Neural progenitor cell (in vitro differentiated cells): Measurements from ENCODE around the gene DCAF4L1. TPM values are rescaled to one million over a fixed set of nuclear protein-coding genes. Genes with fewer than 3 reads are reported as not detected.

ENCODE experiments used
- DNase-seq: peaks from one replicate; pipeline ENCODE4 v3.0.0-alpha.2; 2016; ENCODE audit warnings: low spot score
- H2AFZ ChIP-seq: fragments of 200-600 bp; sonication (generic); replicated peaks from 2 replicates; pipeline ENCODE4 v1.6.1; 2016; ENCODE audit warnings: antibody characterized with exemption
- H3F3A ChIP-seq: fragments of 200-600 bp; sonication (generic); 2 replicates; pipeline ENCODE4 v1.6.1; 2016; ENCODE audit warnings: antibody characterized with exemption, low read depth
- H3K27ac ChIP-seq: fragments of 200-600 bp; sonication (generic); 2 replicates; pipeline ENCODE4 v1.5.1; 2016; ENCODE audit warnings: mild to moderate bottlenecking
- H3K27me3 ChIP-seq: fragments of 200-600 bp; sonication (generic); 2 replicates; pipeline ENCODE4 v1.6.1; 2016; ENCODE audit warnings: mild to moderate bottlenecking, moderate library complexity
- H3K36me3 ChIP-seq: fragments of 200-600 bp; sonication (generic); 2 replicates; pipeline ENCODE4 v1.5.1; 2016
- H3K4me1 ChIP-seq: fragments of 200-600 bp; sonication (generic); 2 replicates; pipeline ENCODE4 v1.6.1; 2016; ENCODE audit warnings: mixed run types
- H3K4me2 ChIP-seq: fragments of 200-600 bp; sonication (generic); 2 replicates; pipeline ENCODE4 v1.6.1; 2016
- H3K4me3 ChIP-seq: fragments of 200-600 bp; sonication (generic); 2 replicates; pipeline ENCODE4 v1.5.1; 2016
- H3K79me2 ChIP-seq: fragments of 200-600 bp; sonication (generic); 2 replicates; pipeline ENCODE4 v1.6.1; 2016; ENCODE audit warnings: low read depth
- H3K9ac ChIP-seq: fragments of 200-600 bp; sonication (generic); 2 replicates; pipeline ENCODE4 v1.6.1; 2016
- H3K9me3 ChIP-seq: fragments of 200-600 bp; sonication (generic); 2 replicates; pipeline ENCODE4 v1.5.1; 2016; ENCODE audit warnings: low read depth
- H4K20me1 ChIP-seq: fragments of 200-600 bp; sonication (generic); 2 replicates; pipeline ENCODE4 v1.6.1; 2016; ENCODE audit warnings: low read depth
- H3K27ac Mint-ChIP-seq: 3 replicates; pipeline ENCODE4 v1.8.0; 2021; ENCODE audit warnings: mixed read lengths
- H3K27me3 Mint-ChIP-seq: 2 replicates; pipeline ENCODE4 v1.8.0; 2022; ENCODE audit warnings: low read depth, mild to moderate bottlenecking, inconsistent platforms, moderate library complexity, mixed read lengths; ENCODE audit not compliant: insufficient read depth
- H3K36me3 Mint-ChIP-seq: 3 replicates; pipeline ENCODE4 v1.8.0; 2021; ENCODE audit warnings: mixed read lengths
- H3K4me1 Mint-ChIP-seq: 3 replicates; pipeline ENCODE4 v1.8.0; 2021; ENCODE audit warnings: mixed read lengths
- H3K4me3 Mint-ChIP-seq: 3 replicates; pipeline ENCODE4 v1.8.0; 2021; ENCODE audit warnings: mild to moderate bottlenecking, moderate library complexity, mixed read lengths
- H3K9me3 Mint-ChIP-seq: 3 replicates; pipeline ENCODE4 v1.8.0; 2020; ENCODE audit warnings: mixed read lengths
- CTCF ChIP-seq: fragments of 200-600 bp; sonication (generic); IDR thresholded peaks from 2 replicates; pipeline ENCODE4 v1.5.1; 2017; ENCODE audit warnings: antibody characterized with exemption, mild to moderate bottlenecking
- EZH2 ChIP-seq: fragments of 200-600 bp; sonication (generic); IDR thresholded peaks from 2 replicates; pipeline ENCODE4 v1.6.1; 2017; ENCODE audit warnings: antibody characterized with exemption, mild to moderate bottlenecking, moderate library complexity
- EZH2phosphoT487 ChIP-seq: fragments of 200-600 bp; sonication (generic); IDR thresholded peaks from 2 replicates; pipeline ENCODE4 v1.6.1; 2017; ENCODE audit warnings: antibody characterized with exemption
- total RNA-seq: library from RNA; depleted of rRNA; stranded (reverse); fragments of >200 nt; gene quantifications from 2 replicates; pipeline ENCODE4 v1.2.3, GENCODE V29; 2015; ENCODE audit warnings: low replicate concordance

Gene DCAF4L1
- total RNA-seq, 1 donor from 2014 or later: 0.17 TPM

GRCh38 chr4:41976775-41977516 is 4.6 kb upstream of the DCAF4L1 start:
- H3K9me3 ChIP-seq: no peaks in the 10 kb centered on the region
- no peaks in the 10 kb centered on the region for H3K9me3 Mint-ChIP-seq
- no peaks in the 10 kb centered on the region for H4K20me1 ChIP-seq
- H3K4me1 ChIP-seq: no peaks in the 10 kb centered on the region
- DNase-seq: no peak
- no peak for TF ChIP-seq EZH2phosphoT487
- no peak for TF ChIP-seq EZH2
- no peak for TF ChIP-seq CTCF
- H3K27me3 ChIP-seq: no peaks in the 10 kb centered on the region
- no peaks in the 10 kb centered on the region for H3F3A ChIP-seq
- no peaks in the 10 kb centered on the region for H3K79me2 ChIP-seq
- no peaks in the 10 kb centered on the region for H3K36me3 Mint-ChIP-seq
- H3K9ac ChIP-seq: no peak overlapping the region
- no peaks in the 10 kb centered on the region for H3K36me3 ChIP-seq
- no peak overlapping the region for H3K4me3 ChIP-seq
- H3K27me3 Mint-ChIP-seq: no peaks in the 10 kb centered on the region
- no peak overlapping the region for H2AFZ ChIP-seq
- H3K4me3 Mint-ChIP-seq: no peak overlapping the region
- no peak overlapping the region for H3K27ac Mint-ChIP-seq
- H3K27ac ChIP-seq: no peak overlapping the region
- no peaks in the 10 kb centered on the region for H3K4me1 Mint-ChIP-seq
- H3K4me2 ChIP-seq: no peak overlapping the region

DNA sequence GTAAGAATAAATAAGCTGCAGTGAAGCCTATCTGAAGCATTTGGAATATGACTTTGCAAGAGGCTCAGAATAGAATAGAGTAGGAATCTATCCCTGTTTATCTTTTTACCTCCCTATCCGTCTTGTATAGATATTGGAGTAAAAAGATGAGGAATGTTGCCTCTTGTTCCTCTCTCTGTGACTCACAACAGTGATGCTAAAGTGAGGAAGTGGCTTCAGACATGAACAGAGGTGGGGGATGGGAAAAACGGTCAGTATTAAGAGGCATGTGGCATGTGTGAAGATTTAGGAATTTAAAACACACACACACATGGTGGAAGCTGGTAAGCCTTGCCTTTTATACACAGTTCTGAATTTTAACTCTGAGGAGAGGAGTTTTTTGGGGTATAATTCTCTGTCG is 3.8 kb upstream of the DCAF4L1 start:
- no peaks in the 10 kb centered on the region for H3K9me3 Mint-ChIP-seq
- Histone ChIP-seq H3K36me3 (no peaks in the 10 kb centered on the region), H3K27ac (no peak overlapping the region), H3K79me2 (no peaks in the 10 kb centered on the region), H3K4me2 (no peak overlapping the region), H3F3A (no peaks in the 10 kb centered on the region), H3K9me3 (no peaks in the 10 kb centered on the region), H4K20me1 (no peaks in the 10 kb centered on the region), H3K4me1 (no peaks in the 10 kb centered on the region), H2AFZ (no peak overlapping the region), H3K9ac (no peak overlapping the region), H3K27me3 (no peaks in the 10 kb centered on the region), H3K4me3 (no peak overlapping the region)
- H3K4me3 Mint-ChIP-seq: no peak overlapping the region
- DNase-seq: no peak
- TF ChIP-seq EZH2phosphoT487: no peak
- no peak for TF ChIP-seq CTCF
- no peak for TF ChIP-seq EZH2
- no peaks in the 10 kb centered on the region for H3K4me1 Mint-ChIP-seq
- H3K27ac Mint-ChIP-seq: no peak overlapping the region
- H3K27me3 Mint-ChIP-seq: no peaks in the 10 kb centered on the region
- no peaks in the 10 kb centered on the region for H3K36me3 Mint-ChIP-seq

GRCh38 chr4:41982716-41983115 is 1.2 kb downstream of the DCAF4L1 start:
- Histone ChIP-seq H3F3A (no peaks in the 10 kb centered on the region), H3K4me1 (no peaks in the 10 kb centered on the region), H3K27ac (no peak overlapping the region), H3K9me3 (no peaks in the 10 kb centered on the region), H4K20me1 (no peaks in the 10 kb centered on the region), H3K79me2 (no peaks in the 10 kb centered on the region), H2AFZ (no peak overlapping the region), H3K4me3 (no peak overlapping the region), H3K36me3 (no peaks in the 10 kb centered on the region), H3K4me2 (no peak overlapping the region), H3K27me3 (no peaks in the 10 kb centered on the region), H3K9ac (no peak overlapping the region)
- no peak overlapping the region for H3K4me3 Mint-ChIP-seq
- no peaks in the 10 kb centered on the region for H3K9me3 Mint-ChIP-seq
- H3K27me3 Mint-ChIP-seq: no peaks in the 10 kb centered on the region
- H3K4me1 Mint-ChIP-seq: no peaks in the 10 kb centered on the region
- H3K36me3 Mint-ChIP-seq: no peaks in the 10 kb centered on the region
- peak overlapping the region; percentile 50 for H3K27ac Mint-ChIP-seq
- DNase-seq: no peak
- TF ChIP-seq EZH2 (no peak), EZH2phosphoT487 (no peak), CTCF (no peak)
